LHCN-M2 (cell line): Measurements from ENCODE around the gene SIK3. TPM values are rescaled to one million over a fixed set of nuclear protein-coding genes. Genes with fewer than 3 reads are reported as not detected.

ENCODE experiments used
- DNase-seq: peaks from one replicate; pipeline ENCODE4 v3.0.0-alpha.2; 2012; ENCODE audit warnings: low read depth
- total RNA-seq: library from RNA; depleted of rRNA; stranded (reverse); fragments of >200 nt; gene quantifications from 2 replicates; pipeline ENCODE4 v1.2.3, GENCODE V29; 2014

SIK3 gene
- total RNA-seq, 1 experiment from 2014 or later, result 12.2 TPM

DNA sequence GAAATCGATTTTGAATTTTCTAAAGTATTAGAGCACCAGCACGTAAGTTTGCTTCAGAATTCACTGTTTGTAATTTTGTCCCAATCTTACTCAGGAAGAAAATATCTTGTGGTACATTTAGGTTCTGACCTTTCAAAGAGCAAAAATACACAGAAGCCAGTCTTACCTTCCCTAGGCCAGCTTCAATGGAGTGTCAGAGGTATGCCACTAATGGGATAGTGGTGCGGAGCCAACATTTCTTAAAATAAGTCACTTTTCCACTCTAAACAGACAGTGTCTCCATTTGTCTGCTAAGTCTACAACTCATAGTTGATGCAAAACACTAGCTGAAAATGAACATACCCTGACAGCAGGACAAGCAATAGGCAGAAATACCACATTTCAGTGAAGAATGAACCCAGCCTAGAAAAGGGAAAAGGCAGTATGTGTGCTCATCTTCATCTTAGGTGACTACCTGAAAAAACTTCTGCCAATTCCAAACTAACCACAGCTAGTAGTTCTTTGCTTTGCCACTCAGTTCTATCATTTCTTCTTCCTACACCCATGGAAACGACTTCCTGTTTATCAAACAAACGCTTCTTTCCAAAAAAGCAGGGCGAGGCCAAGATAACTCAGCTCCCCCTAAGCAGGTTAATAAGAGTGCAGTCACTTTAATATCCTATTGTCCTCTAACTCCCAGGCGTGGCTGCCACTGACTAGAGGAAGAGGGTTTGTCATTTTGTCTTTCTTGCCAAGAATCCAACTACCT is 166.8 kb downstream of the SIK3 start:
- DNase-seq, result peak; percentile 6

DNA sequence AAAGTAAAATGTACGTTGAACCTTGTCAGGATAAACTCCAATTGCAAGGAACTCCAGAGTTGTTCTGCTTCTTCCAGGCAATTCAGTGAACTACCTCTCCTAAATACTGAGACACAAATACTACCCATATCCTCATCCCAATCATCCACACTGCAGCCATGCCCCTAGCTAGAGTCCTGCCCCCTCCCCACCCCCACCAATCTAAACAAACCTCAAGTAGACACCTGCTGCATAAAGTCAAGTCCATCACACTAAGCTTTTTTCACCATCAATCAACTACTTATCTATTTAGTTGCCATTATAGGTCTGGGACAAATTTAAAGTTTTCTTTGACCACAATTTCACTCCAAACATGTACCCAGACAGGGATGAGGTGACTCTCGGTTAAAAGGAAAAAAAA is 167.6 kb downstream of the SIK3 start:
- DNase-seq, result no peak

DNA sequence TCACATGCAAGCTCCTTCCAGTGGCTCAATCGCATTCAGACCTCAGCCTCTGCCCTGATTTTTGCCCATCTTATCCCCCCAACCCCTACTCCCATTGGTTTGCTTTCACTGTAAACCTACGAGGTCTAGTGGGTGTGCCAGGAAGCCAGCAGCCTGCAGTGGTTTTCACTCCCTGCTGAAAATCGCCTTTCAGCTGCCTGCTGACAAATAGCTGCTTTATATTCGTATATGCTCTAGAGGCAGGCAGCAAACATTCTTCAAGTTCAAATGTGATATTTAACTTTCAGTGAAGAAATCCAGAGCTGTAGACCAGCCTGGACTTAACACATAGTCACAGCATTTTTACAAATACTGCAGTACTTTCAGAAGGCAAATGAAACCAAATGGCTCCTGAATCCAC is 168.1 kb downstream of the SIK3 start:
- DNase-seq, result no peak

DNA sequence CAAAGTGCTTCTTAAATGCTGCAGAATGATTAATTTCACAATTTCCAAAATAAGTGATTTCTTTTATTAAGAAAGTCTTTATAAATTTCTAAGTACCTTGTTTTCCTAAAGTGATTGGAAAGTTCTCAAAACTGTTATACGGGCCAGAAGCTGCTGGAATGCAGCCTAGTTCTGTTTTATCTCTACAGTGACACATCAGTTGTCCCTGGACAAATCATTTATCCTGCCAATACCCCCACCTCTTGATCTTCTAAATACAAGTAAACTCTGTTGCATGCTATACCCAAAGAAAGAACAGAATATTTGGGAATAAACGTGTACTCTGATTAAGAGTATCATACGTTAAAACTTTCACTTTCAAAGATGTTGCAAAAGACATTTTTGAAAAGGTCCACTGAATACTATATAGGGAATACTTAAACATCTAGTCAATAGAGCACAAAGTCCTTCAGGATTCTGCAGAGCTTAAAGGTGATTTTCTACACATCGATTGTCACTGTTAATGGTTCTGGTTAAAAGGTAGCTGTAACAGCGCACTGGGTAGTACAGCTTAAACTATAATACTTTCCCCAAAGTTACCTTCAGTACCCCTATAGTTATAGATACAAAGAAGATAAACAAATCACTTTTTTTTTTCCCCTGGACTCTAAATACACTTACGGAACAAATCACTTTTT is 168.7 kb downstream of the SIK3 start:
- no peak for DNase-seq

DNA sequence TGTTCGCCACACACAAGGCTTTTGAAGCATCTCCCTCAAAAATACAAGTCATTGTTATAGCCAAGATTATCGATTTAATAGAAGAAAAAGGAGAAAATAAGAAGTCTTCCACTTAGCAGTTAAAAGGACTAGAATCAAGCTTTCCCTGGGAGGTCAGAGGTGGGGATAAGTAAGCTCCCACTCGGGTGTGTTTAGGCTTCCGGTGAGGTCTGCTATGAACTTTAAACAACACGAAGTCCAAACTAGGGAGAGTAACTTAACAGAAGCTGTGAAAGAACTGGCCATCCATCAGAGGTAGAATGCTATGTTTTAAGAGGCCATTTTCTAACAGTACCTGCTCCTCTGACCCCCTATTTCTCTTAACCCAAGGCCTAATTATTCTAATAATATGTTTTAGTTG is 169.4 kb downstream of the SIK3 start:
- DNase-seq, result no peak

DNA sequence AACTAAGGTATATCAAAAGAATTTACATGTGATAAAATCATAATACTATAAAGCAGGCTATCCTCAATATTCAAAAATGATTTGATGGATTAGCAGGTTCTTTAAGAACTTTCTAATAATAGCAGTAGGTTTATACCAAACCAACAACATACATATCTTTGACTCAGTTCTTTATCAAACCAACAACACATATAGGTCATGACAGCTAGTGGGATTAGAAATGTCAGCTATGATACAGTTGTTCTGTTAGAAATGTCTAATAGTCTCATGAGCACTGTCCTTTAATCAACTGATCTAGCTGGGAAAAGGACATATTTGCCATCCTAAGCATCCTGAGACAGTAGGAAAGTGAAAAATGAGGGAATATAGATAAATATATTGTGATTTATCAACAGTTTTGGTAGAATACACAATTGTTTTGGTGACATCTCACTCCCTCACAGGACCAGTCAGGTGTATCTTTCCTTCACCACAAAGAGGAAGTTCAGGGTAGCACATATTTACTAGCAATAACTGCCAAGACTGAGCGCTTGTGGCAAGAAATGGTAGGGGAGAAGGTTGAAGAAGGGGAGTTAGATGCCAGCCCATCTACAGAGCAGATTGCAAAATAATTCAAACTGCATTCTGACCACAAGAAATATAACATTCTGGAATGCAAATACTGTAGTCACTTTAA is 170.0 kb downstream of the SIK3 start:
- DNase-seq, result no peak

DNA sequence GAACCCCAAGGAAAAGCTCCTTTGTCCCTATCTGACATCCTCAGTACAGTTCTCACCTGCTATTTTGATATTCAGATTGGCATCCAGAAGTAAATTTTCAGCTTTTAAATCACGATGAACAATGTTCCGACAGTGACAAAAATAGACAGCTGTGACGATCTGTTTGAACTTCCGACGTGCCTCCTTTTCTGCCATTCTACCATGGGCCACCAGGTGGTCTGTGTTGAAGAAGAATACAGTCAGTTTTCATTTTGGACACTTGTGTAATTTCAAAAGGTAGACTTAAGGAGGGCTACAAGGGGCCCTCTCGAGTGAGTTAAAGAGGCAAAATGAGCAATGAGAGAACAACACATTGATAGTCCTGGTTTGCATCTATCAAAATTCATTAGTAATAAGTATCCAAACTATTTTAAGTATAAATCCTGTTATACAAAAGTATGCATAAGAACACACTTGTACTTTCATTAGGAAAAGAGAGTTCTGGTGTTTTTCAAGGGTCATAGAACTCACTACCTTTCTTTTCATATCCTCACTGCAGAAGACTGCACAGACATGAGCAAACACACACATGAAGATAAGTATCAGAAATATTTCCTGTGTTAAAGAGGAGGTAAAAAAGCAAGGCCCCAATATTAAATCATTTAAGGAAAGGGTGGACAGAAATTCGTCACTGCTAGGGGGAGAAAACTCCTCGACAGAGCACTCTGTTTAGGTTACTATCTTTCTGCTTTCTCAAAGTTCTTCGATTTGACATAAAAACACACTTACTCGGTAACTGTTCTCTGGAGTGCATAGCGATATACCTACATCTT is 170.9 kb downstream of the SIK3 start:
- DNase-seq, result peak; percentile 38

DNA sequence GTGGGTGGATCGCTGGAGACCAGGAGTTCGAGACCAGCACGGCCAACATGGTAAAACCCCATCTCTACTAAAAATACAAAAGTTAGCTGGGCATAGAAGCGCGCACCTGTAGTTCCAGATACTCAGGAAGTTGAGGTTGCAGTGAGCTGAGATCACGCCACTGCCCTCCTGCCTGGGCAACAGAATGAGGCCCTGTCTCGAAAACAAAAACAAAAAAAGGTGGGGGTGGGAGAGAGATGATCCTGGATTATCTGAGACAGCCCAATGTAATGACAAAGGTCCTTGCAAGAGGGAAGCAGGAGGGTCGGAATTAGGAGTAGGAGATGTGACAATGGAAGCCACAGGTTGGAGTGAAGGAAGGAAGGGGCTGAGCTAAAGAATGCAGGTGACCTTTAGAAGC is 173.2 kb downstream of the SIK3 start:
- DNase-seq, result no peak

DNA sequence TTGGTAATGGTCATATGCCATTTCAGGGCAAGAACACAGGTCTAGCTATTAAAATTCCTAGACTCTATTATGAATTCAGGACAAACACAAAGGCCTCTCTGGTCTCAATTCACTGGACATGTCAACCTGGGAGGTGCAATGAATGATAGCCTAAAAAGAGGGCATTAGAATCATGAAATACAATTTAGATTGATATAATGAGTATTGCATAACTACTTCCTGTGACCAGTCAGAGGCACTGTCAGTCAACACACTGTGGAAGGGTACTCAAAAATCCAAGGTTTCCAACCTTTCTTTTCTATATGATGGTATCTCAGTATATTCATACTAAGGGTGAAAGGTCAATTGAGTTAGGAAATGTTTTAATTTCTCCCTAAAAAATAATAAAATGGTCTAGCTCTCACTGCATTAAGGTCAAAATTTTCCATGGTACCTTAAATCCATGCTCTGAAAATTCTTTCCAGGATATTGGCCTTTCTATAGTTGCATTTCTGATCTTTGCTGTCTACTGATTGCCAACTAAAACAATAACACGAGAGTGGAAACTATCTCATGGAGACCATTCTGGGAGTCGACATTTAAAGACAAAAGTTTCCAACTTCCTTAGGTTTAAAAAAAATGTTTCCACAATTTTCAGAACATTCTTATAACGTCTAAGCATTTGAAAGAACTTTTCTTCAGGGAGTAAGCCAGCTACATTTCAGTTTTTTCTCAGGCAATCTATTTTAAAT is 179.1 kb downstream of the SIK3 start:
- DNase-seq, result no peak

DNA sequence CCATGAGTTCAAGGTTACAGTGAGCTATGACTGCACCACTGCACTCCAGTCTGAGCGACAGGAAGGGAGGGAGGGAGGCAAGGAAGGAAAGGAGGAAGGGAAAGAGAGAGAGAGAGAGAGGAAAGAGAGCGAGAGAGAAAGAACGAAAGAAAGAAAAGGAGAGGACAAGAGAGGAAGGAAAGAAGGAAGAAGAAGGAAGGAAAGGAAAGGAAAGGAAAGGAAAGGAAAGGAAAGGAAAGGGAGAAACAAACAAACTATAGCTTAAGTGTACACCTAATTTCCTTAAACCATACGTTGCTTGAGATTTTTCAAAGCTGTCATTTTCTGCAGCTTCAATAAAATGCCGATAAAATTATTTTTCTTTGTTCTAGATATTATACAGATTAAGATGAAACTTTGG is 180.6 kb downstream of the SIK3 start:
- DNase-seq, result no peak

DNA sequence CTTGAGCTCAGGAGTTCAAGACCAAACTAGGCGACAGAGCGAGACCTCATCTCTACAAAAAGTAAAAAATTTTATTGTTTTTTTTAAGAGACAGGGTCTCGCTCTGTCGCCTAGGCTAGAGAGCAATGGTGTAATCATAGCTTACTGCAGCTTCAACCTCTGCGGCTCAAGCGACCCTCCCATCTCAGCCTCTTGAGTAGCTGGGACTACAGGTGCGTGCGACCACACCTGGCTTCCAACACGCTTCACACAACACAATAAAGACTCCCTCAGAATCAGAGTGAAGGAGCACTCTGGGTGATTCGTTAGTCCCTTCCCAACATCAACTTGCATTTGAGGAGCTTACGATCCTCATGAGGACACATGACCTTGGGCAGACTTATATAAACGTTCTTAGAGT is 181.3 kb downstream of the SIK3 start:
- no peak for DNase-seq

DNA sequence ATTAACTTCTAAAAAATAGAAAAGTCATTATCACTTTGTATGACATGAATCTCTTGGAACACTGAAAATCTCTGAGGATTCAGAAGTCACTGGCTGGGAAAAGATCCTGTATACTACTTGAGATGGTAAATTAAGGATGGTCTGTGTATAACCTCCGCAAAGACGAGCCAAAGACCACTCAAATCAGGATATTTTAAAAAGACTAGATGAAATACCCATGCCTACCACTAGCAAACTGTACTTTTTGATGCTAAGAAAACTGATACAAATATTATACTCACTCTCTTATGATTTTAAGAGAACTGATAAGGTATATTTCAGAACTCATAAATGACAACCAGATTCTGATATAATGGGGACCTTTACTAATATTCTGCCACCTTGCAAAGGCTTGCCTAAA is 182.2 kb downstream of the SIK3 start:
- DNase-seq, result no peak

DNA sequence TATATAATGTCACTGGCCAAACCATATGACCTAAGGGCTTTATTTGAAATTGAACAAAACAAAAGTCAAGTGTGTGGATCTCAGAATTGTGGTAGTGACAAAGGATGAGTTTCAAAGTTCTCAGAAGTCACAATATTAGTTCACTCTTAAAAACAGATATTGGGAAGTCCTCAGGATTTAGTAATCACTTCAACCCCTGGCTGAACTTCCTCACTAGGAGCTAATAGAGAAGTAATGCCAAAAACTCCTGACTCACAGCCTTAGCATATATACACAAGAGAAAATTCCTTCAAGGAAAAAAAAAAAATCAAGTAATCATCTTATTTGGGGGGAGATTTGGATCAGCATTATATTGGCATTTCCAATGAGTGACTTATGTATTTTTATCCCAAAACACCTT is 185.2 kb downstream of the SIK3 start:
- DNase-seq, result peak; percentile 6

DNA sequence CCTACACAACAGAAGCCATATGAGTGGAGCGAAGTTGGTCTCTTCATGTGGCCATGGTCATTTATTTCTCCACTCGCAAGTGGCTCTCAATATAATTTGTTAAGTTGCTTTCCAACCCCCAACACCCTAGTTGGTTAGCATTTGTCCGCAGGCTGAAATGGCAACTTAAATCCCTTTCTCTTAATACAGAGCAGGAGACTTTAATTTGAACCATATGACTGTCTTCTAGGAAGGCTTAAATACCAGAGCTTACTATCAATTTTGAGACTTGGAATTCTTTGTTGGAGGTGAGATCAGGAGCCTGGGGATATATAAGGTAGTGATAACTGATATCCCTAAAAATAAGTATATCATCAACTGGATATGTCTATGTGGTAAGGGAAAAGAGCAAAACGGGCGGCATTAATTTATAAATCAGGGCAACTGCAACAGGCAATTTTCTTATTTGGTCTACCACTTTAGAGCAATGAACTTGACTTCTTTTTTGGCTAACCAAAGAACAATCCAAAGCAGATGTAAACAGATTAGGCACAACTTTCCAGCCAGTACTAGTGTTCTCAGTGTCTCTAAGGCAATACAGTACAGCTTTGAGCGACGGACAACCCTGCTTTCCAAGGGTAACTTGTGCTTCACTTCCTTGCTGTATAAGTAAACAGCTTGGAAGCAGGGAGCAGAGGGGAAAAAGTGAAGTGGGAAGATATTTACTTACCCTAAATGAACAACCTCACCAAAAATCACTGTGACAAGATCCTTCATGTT is 186.1 kb downstream of the SIK3 start:
- DNase-seq, result no peak

DNA sequence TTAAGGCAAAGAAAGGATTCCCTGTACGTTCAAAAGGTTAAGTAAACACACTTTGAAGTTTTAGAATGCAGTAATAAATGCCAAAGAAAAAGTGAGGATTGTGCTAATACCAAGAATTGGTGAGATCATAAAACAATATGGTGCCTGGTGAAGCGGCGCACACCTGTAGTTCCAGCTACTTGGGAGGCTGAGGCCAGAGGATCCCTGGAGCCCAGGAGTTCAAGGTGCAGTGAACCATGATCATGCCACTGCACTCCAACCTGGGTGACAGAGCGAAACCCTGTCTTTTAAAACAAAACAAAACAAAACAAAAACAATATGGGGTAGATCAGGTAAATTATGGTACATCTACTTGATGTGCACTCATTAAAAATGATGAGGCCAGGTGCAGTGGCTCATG is 187.4 kb downstream of the SIK3 start:
- DNase-seq, result no peak

DNA sequence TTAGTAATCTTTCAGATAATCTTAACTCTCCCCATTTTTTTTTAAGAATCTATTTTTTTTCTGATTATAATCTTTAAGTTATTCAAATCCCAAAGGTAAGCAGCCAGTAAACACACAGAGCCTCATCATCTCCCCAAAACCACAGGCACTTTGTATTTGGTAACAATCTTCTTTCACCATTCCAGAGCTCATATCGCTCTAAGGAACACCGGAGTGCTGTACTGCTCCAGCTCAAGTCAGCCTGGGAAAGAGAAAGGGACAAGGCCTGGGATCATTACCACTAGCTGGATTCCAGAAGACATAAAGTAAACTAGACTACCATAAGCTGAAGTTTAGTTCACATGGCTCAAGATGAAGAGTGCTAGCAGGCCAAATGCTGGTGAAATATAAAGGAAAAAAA is 187.8 kb downstream of the SIK3 start:
- DNase-seq, result peak; percentile 31

DNA sequence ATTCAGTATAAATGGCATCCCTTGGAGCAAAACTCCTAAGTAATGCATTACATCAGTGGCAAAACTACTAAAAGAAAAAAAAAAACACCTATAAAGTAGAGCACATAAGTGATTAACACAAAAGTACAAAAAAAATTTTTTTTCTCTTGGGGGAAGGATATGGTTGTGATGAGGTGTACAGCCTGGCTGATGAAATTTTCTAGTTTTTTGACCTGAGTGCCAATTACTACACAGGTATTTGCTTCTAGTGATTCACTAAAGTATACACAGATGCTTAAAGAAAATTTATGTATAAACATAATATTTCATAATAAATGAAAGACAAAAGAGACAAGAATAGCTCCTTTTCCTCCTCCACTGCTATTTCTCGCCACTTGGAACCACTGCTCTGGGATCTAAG is 189.0 kb downstream of the SIK3 start:
- no peak for DNase-seq

DNA sequence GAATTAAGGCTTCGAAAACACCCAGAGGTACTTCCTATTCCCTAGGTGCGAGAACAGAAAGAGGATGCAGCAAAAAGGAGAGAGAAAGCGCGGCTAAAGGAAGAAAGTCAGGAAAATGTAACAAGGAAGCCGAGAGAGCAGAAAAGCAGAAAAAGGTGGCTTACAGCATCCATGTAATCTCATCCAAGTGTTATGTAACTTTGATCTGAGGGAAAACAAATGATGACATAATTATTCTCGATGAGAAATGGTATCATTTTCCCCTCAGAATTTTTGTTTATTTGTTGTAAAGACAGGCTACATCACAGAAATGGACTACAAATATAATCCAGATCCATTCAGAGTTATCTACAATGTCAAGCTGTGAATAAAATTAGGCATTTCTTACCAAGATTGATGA is 191.7 kb downstream of the SIK3 start:
- no peak for DNase-seq

DNA sequence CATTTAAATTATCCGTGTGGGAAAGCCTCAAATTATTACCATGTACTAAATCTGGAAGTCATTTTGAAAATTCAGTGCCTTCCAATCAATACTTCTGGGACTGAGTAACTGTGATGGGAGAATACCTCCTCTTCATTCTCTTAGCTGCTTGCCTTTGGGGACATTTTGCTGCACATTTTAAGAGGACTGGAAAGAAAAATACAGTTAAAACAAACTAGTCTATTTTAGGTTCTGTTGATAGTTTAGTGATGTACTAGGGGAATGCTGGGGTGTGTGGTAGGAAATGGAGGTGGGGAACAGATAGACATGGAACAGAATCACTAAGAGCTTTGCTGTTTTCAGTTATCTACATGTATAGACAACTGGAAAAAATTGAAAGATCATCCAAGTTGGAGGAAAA is 195.1 kb downstream of the SIK3 start:
- DNase-seq, result no peak

DNA sequence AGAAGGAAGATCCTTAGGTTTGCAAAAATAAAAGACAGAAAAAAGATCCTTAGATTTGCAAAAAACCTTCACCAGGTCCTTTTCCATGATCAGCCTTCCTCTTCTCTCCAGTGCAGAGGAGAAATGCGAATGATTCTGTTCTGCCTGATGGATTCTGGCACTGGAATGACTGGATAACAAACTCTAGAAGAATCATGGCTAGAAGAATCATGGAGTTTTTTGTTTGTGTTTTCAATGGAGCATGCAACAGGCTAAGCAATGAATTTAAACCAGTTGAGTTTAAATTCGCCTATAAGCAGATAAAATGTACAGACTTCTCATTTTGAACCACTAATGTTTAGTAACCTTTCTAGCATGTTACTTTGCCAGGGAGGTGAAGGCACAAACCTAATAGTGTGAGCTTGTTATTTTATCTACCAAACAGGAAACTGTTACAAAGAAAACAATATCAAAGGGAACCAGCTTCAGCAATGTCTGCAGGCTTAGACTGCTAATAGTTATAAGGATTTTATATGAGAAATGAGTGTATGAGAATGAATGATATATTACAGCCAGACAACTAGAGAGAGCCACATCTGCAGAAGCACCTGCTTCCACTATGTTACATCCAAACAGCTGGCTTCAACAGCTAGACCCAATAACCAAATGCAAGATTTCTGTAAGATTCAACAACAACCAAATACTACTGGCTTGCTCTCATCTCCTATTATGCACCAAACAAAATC is 196.1 kb downstream of the SIK3 start:
- DNase-seq, result no peak
